NK-92 treated with Interleukin-12 subunit alpha and Interleukin-12 subunit beta, amount 100 ng/mL, for 24 hours (cell line): ENCODE results near the gene SLC2A13.

Experiments used
- DNase-seq: peaks from one replicate; lab custom pipeline; 2025; lab: John Stamatoyannopoulos, UW

Gene SLC2A13

DNA sequence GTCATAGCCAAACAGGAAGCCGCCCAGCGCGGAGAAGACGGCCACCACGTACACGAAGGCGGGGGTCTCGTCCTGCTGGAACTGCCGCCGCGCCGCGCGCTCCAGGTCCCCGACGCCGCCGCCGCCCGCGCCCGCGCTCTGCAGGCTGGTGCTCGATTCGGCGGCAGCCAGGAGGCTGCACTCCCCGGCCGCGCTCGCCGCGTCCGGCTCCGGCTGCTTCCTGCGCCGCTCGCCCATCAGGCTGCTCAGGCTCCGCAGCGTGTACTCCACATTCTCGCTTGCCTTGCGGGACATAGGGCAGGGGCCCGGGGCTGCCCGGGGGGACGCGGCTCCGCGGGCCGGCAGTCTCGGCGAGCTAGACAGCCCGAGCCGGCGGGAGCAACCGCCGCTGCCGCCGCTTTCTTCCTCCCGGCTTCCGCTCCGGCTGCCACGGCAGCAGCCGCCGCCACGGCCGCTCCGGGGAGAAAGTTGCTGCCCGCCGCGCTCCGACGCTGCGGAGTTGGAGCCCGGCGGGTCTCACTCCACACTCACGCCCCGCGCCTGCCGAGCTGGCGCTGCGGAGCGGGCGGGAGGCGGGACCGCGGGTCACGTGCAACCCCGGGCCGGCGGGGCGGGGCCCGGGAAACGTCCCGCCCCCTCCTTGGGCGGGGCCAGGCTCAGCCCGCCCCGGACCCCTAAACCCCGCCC, at the start of gene SLC2A13:
SLC2A13 (minus strand) TSS at position 567 of the 687 bp plus-strand sequence; CDS start at position 294, 273 bp downstream.
- peak; percentile 32 for DNase-seq

DNA sequence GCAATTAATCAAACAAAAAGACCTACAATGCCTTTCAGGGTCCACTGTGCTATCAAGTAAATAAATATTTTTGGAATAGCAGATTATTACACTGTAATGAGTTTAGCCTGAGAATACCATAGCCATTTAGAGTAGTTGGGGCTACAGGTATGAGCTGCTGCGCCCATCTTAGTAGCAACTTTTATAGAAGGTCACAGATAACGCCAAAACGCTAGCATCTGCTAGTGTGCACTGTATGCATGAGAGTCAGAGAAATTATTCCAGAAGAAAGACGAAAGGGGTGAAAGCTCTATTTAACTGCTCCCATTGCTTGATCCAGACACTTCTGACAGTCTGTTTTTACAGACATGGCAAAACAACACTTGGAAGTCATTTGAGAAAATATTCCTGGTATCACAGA, 48.5 kb upstream of the SLC2A13 start:
- no peak for DNase-seq

DNA sequence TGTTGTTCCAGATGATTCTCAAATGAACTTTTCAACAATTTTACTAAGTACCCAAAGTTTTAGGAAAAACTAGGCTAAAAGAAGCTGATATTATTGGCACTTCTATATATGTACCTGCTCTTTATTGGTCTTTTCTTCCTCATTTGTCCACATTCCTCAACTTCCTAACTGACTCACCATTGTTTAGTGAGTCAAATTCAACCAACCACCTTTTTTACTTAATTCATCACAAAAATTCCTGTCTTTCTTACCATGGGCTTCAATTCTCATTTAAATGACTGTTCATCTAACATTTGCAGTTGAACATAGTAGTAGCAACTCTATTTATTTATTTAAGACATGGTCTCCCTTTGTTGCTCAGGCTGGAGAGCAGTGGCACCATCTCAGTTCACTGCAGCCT, 47.6 kb upstream of the SLC2A13 start:
- no peak for DNase-seq

DNA sequence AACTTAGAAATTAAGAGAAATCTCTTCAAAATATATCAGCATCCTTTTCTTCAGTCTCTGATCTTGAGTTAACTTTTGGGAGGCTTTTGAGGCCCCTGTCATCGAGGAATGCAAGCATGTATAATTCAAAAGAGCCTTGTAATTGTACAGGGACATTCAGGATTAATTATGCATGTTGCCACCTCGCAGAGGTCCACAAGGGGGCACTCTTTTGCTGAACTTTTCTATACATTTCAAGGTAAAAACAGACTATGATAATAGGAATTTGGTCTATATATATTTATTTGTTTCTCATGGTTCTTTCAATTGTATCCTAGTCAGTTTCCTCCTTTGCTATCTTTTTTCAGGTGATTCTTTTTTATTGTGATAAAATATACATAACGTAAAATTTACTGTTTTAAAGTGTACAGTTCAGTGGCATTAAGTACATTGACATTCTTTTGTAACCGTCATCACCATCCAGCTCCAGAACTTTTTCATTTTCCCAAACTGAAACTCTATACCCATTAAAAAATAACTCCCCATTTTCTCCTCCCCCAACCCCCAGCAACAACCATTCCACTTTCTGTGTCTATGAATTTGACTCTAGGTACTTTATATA, 47.0 kb upstream of the SLC2A13 start:
- DNase-seq = peak; percentile 1

DNA sequence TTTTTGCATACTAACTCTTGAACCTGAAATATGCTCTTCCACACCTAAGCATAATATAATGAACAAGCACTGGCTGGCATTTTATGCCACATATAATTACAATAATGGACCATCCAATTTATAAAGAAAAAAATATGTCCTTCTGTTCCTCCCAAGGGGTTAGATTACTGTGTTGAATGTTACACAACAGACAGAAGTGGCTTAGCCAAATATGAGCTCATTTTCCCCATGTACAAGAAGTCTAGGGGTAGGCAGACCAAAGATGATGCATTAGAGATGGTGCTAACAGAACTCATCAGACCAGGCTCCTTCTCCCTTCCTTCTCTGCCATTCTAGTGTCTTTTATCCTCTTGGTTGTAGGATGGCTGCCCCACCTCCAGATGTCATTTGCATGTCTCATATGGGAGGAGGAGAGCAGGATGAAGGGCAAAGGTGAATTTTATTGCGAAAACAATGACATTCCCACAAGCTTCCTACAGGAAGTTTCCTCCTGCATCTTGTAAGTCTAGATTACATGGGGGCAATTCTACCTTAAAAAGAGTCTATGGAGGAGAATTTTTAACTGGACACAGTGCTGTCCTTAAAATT, 43.9 kb upstream of the SLC2A13 start:
- DNase-seq = no peak

DNA sequence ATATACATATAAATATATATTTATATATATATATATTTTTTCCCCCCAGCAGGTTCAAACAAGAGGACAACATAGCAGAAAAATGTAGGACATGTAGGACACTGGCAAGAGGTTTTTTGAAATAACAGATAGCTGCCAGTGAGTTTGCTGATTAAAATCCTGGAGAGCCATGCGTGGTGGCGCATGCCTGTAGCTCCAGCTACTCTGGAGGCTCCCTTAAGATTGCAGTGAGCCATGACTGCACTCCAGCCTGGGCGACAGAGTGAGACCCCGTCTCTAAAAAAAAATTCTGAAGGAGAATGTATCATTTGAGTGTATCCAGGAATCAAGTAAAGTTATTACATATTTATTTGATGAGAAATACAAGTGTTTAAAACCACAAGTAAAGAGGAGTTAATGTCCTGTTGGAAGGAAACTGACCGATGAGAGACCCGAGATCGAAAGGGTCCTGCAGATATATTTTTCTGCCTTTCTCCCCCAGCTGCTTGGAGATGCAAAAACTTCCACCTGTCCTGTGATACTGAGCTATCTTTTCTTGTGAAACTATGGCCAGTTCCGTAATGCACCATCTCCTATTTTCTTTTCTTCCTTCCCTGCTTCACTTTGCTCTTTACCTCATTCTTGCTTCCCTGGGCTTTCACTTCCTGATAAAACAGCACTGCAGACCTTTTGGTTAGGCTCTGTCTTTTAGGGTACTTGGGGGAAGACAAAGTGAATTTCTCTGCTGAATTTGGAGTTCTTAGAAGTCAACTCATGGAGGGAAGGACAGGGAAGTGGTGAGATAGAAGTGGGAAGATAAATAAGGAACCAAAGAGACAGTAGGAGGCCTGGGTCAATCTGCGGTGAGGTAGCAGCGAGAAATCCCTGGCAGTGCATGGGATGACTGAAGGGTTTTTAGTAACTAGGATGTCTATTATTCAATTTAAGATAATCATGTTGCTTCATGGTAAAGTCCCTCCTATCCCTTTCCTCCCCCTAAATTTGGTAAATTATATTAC, 41.2 kb upstream of the SLC2A13 start:
- DNase-seq = no peak

DNA sequence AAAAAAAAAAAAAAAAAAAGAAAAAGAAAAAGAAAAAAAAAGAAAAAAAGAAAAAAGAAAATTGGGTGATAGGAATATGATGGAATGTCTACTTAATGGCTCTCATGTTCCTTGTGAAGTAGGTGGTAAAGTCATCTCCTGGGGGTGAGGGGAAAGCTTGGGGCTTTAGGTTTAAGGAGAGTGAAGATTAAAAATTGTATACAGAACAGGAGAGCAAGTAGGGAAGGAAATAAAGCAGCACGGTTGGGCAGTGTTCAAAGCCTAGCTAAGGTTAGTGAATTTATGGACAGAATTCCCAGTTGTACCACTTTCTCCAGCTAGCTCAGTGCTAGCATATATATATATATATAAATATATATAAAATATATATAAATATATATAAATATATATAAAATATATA, 40.0 kb upstream of the SLC2A13 start:
- no peak for DNase-seq

DNA sequence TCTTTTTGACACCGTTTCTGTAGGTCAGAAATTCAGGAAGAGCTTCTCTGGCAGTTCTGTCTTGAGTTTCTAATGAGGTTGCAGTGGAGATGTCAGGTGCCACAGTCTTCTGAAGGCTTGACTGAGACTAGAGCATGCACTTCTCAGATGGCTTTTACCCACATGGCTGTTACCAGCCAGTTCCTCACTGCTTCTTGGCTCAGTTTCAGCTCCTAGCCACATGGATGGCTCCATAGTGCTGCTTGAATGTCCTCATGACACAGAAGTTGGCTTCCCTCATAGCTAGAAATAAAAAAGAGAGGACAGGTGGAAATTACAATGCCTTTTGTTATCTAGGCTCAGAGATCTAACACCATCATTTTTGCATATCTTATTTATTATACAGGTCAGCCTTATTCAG, 38.1 kb upstream of the SLC2A13 start:
- no peak for DNase-seq

DNA sequence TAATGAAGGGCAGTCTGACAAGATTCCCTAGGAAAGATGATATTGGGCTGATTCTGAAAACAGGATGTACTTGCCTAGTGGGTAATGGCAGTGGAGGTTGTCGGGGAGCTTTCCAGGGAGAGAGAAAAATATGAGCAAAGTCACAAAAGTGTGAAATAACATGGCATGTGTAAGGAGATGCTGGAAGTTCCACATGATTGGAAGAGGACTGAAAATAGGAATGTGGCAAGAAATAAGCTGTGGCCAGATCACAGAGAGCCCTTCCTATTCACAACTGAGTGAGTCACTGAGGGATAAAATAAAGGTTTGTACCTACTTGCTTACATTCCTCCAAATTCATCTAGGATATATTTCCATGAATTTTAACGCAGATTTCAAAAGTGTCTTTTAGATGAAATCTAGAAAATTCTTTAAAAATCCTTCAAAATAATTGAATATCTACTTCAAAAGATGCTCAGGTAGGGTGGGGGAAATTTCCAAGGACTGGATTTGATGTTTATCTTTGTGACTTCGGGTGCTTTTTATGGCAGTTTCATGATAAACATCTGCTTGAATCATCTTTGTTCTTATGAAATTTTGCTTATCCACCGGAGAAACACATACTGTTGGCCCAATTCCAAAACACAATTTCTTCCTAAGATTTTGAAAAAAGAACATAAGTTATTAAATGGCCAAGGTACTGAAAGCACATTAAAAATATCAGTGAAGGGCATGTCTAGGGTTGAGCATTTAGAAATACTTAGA, 36.3 kb upstream of the SLC2A13 start:
- DNase-seq = no peak

DNA sequence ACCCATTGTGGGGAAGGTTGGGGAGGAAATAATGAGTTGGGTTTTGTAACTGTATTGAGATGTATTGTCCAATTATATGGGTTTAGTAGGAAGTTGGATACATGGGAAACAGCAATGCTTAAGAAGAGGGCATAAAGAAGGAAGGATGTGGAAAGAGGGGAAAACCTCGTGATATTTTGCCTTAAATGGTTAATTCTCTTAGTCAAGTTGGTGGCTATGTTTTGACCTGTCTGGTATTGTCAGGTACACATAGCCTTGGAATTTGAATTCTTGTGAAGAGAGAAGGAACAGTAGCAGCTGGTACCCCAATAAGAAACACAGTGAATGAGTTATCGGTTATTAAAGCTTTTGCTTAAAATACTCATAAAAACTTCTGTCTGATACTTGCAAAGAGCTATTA, 32.6 kb upstream of the SLC2A13 start:
- DNase-seq = no peak

DNA sequence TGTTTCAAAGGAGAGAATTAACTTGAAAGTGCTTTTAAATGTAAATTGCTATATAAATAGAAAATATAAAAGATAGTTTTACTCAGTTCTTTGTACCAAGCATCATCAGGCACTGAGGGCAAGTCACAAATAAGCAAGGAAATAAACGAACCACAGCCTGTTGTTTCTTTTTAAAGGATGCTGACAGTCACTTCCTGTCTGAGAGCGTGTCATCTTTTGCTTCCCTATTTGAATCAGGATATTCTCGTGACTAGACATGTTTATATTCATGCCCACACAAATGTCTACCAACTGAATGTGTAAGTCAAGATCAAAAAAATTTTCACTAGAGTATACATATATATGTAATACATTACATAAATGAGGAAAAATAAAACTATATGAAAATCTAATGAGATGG, 31.4 kb upstream of the SLC2A13 start:
- no peak for DNase-seq

DNA sequence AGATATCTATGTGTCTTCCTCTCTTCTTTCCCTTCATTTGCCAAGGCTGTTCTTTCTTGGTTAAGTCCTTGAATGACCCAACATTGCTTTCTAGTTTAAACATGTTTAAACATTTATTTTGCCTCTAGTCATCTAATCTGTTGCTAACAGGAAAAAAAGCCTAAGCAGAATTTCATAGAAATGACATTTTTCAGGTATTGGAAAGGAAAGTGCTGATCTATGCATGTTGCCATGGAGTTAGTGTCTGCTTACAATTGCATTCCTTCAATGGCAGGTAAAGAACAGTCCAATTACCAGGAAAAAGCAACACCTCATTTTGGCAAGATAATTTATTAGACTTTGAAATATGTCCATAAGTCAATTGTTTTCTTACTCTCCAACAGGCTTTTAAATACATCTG, 21.5 kb upstream of the SLC2A13 start:
- no peak for DNase-seq

DNA sequence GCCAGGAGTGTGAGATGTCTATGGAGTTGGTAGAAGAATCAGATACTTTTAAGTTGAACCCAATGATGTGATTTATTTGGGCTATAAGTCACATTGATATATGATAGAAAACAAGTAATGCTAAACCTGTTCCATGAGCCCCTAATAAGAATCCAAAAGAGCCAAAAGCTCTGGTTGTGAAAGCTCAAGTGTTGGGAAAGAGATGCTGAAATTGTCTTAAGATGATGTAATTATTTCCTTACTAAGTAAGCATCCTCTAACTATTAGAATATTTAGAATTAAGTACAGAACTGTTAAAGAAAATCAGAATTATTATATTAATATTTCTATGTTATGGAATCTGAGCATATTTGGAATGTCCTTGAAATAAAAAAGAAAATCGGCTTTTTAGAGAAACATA, 17.6 kb upstream of the SLC2A13 start:
- DNase-seq = no peak

DNA sequence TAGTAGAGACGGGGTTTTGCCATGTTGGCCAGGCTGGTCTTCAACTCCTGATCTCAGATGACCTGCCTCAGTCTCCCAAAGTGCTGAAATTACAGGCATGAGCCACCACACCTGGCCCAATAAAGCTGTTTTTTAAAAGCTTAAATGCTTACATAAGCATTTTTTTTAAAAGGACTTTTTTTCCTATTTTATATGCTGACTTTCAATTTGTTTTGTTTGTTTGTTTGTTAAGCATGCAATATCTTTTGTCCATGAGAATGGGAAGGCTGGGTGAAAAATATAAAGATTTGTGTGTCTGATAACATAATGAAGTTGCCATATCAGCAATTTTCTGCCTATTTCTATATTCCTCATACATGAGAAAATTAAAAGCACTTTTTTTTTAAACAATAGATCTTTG, 17.0 kb upstream of the SLC2A13 start:
- no peak for DNase-seq

DNA sequence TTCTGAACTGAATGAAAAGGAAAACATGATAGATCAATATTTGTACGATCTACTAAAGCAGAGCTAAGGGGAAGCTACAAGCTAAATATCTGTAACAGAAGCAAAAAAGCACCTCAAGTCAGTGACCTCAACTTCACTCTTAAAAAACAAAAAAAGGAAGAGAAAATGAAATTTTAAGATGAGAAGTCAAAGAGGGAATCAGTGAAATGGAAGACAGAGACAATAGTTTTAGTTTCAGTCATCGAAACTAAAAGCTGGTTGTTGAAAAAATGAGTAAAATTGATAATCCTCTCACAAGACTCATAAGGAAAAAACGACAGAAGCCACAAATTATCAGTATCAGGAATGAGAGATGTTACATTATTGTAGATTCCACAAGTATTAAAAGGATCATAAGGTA, 11.9 kb upstream of the SLC2A13 start:
- DNase-seq = no peak

DNA sequence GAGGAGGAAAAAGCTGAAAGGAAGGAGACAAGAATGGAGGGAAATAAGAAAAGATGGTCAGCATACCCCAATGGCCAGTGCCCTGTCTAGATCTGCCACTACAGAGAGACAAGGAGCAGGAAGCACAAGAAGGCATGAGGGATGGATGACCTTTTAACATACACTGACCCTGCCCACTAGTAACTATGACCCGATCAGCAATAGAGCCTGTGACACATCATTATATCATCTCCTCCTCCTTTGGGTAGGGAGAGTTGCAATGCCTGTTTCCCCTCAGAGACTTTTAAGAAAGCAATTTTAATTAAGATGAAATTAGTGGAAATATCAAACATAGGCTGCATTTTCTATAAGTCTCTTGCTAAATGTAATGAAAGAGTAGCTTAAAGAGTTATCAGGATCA, 4.7 kb upstream of the SLC2A13 start:
- DNase-seq = no peak

DNA sequence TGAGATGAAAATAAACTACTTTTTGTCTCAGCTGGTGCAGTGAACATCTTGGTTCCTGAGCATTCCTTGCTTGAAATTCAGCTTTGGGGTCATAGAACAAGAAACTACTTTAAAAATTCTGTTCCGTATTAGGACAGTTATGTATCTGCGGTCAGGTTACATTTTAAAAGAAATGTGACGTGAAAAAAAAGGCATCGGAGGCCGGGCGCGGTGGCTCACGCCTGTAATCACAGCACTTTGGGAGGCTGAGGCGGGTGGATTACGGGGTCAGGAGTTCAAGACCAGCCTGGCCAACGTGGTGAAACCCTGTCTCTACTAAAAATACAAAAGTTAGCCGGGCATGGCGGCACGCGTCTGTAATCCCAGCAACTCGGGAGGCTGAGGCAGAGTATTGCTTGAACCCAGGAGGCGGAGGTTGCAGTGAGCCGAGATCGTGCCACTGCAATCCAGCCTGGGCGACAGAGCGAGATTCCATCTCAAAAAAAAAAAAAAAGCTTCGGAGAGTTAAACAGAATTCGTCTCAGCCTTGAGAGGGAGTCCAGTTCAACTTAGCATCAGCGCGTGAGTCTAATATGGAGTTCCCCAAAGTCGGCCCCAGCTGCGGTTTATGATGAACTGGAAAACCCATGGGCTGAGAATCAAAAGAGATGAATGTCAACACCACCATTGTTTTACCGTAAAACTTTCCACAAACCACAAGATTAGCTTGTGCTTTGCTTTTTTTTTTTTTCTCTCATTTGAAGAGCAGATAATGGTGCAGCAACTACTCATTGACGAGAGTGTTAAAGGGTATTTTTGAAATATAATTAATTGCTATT, 2.1 kb upstream of the SLC2A13 start:
- DNase-seq = no peak

DNA sequence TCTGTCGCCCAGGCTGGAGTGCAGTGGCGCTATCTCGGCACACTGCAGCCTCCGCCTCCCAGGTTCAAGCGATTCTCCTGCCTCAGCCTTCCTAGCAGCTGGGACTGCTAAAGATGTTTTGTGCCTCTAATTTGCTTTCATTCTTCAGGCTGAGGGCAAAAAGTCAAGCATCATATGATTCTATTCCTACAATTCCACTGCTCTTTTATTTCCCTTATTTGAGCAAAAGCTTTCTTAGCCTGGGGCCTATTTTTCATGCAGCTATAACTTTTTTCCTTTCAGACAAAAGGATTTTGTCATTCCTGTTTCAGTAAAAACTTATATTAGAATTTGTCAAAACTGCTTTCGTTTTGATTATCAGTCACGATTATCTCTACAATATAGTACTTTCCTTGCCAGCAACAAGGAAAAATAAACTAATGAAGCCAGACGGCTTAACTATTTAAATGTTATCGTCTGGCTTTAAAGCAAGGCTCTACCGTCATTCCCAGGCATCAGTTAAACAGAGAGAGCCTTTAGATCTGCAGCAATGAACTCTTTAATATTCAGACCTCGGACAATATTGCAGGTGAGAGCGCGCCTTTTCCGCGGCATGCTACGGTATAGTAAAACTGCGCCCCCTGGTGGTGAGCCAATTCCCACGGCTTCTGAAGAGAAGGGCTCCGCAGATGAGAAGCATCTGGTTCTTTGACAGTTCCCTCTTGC, 1.4 kb upstream of the SLC2A13 start:
- DNase-seq = peak; percentile 65

DNA sequence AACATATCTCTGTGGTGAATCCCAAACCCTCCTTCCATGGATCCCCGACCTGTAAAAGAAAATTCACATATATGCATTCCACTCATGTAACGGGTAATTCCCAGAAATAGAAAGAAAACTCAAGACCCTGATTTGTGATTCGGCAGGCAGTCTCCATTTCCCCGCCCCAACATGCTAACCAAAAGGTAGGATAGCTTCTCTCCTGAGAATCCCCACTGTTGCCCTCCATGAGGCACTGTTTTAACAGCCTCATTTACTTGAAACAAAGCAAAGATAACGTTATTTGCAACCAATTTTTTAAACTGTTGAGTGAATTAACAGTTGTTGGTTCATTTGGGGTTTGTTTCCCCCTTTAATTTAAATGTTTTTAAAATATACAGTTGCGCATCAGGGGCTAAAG, 774 bp upstream of the SLC2A13 start:
- no peak for DNase-seq

DNA sequence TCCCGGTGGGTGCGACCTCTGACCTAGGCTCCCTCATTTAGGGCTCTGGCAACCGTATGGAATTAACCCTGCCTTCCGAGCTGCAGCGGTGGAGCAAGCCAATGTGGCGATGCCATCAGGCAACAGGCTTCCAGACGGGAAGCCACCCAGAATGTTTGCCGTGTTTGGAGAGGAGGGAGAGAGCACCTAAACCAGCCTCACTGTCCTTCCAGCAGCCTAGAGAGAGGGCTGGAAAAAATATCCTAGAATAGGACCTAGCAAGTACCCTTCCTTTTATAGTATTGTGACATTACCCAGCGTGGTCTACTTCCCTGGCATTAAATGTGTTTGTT, 287 bp upstream of the SLC2A13 start:
- no peak for DNase-seq

DNA sequence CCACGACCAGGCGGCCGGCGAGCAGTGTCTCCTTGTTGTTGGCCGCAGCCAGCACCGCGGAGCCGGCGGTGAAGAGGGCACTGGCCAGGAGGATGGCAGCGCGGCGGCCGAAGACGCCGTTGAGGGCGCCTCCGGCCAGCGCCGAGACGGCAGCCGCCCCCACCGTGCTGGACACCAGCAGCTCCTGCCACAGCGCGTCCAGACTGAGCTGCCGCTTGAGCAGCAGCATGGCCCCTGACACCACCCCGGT, 691 bp downstream of the SLC2A13 start:
- DNase-seq = no peak
